ENCODE data around the gene TXNRD1.
A peak's percentile ranks its signal among the peaks of the same experiment; 100 is the strongest.

DNA sequence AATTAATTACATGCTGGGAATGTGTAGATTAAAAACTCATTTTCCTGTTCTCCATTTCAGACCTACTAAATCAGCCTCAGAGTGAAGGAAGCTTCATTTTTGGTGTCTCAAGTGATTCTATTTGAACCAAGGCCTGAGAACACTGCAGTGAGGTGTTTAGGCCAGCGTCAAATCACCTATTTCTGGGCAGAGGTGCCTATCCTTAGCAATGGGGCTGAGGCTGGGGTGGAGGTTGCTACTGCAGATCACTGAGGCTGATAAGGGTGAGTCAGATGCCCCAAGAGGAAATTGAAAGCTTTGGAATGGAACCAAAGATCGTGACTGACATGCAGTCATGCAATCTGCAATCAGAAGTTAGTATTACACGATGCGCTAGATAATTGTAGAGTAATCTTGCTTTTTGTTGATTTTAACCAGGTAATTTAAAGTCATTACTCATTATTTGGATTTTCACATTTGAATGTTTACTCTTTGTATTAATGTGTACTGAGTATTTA lies 4.4 kb downstream of the TXNRD1 start:
- TF ChIP-seq, protein P1, sequence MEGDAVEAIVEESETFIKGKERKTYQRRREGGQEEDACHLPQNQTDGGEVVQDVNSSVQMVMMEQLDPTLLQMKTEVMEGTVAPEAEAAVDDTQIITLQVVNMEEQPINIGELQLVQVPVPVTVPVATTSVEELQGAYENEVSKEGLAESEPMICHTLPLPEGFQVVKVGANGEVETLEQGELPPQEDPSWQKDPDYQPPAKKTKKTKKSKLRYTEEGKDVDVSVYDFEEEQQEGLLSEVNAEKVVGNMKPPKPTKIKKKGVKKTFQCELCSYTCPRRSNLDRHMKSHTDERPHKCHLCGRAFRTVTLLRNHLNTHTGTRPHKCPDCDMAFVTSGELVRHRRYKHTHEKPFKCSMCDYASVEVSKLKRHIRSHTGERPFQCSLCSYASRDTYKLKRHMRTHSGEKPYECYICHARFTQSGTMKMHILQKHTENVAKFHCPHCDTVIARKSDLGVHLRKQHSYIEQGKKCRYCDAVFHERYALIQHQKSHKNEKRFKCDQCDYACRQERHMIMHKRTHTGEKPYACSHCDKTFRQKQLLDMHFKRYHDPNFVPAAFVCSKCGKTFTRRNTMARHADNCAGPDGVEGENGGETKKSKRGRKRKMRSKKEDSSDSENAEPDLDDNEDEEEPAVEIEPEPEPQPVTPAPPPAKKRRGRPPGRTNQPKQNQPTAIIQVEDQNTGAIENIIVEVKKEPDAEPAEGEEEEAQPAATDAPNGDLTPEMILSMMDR (IDR thresholded peaks at IDR 0.05; ENCODE audit: low read depth, low read length) = no peak
- no peak for TF ChIP-seq POLR2A (IDR thresholded peaks at IDR 0.05; ENCODE audit: extremely low read depth, insufficient read length)
- TF ChIP-seq, protein P2, sequence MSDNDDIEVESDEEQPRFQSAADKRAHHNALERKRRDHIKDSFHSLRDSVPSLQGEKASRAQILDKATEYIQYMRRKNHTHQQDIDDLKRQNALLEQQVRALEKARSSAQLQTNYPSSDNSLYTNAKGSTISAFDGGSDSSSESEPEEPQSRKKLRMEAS (IDR thresholded peaks at IDR 0.05; ENCODE audit: low read depth, low read length) = peak; percentile 49; the same call in 1 of the 2 replicates
